Osteocyte (in vitro differentiated cells): ENCODE results near the gene HES3. TPM values are rescaled to one million over a fixed set of nuclear protein-coding genes. Genes with fewer than 3 reads are reported as not detected.

ENCODE experiments used
- DNase-seq: peaks from one replicate; pipeline ENCODE4 v3.0.0; 2021; ENCODE audit warnings: mixed read lengths; ENCODE audit not compliant: unreplicated experiment; ENCODE audit errors: extremely low spot score
- H3K27ac Mint-ChIP-seq: one replicate; pipeline ENCODE4 v1.8.0; 2021; ENCODE audit warnings: mild to moderate bottlenecking, mixed read lengths; ENCODE audit not compliant: unreplicated experiment
- H3K27me3 Mint-ChIP-seq: one replicate; pipeline ENCODE4 v1.8.0; 2021; ENCODE audit warnings: mixed read lengths; ENCODE audit not compliant: unreplicated experiment
- H3K36me3 Mint-ChIP-seq: one replicate; pipeline ENCODE4 v1.8.0; 2021; ENCODE audit warnings: mixed read lengths; ENCODE audit not compliant: unreplicated experiment
- H3K4me1 Mint-ChIP-seq: one replicate; pipeline ENCODE4 v1.8.0; 2021; ENCODE audit warnings: mixed read lengths; ENCODE audit not compliant: unreplicated experiment
- H3K4me3 Mint-ChIP-seq: one replicate; pipeline ENCODE4 v1.8.0; 2021; ENCODE audit warnings: mild to moderate bottlenecking, moderate library complexity, mixed read lengths; ENCODE audit not compliant: unreplicated experiment
- H3K9me3 Mint-ChIP-seq: one replicate; pipeline ENCODE4 v1.8.0; 2021; ENCODE audit warnings: mixed read lengths; ENCODE audit not compliant: unreplicated experiment
- total RNA-seq: library from RNA; stranded (reverse); gene quantifications from 2 replicates; pipeline ENCODE4 v1.2.1, GENCODE V29; 2021
- TF ChIP-seq, protein P1 (sequence below): fragments of 200-600 bp; sonication (generic); IDR thresholded peaks from 2 replicates; pipeline ENCODE4 v1.5.0; 2021; ENCODE audit warnings: antibody characterized with exemption, mild to moderate bottlenecking, moderate library complexity

HES3 gene
- total RNA-seq, 1 donor from 2014 or later = not detected

DNA sequence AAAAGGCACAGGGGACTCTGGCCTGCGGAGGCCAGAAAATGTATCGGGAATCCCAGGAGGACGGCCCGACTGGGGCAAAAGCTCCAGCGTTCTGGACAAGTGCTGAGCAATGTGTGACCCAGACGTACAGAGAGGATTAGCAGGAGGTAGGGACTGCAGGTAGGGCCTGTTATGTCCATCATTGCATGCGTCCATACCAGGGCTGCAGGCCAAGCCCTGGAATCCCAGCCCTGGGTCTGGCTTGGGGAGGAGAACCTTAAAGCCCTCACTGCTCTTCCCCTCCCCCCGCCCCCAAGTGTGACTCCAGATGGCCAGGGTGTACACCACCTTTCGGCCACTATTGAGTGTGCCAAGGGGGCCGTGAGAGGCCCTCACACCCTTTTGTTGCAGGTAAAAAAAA lies 36.1 kb upstream of the HES3 start:
- Mint-ChIP-seq H3K27ac (no peak overlapping the region), H3K36me3 (peaks cover 1% of the 10 kb centered on the region), H3K27me3 (no peaks in the 10 kb centered on the region), H3K4me3 (peak overlapping the region; percentile 35), H3K9me3 (no peaks in the 10 kb centered on the region), H3K4me1 (peaks cover 19% of the 10 kb centered on the region)
- TF ChIP-seq, protein P1, sequence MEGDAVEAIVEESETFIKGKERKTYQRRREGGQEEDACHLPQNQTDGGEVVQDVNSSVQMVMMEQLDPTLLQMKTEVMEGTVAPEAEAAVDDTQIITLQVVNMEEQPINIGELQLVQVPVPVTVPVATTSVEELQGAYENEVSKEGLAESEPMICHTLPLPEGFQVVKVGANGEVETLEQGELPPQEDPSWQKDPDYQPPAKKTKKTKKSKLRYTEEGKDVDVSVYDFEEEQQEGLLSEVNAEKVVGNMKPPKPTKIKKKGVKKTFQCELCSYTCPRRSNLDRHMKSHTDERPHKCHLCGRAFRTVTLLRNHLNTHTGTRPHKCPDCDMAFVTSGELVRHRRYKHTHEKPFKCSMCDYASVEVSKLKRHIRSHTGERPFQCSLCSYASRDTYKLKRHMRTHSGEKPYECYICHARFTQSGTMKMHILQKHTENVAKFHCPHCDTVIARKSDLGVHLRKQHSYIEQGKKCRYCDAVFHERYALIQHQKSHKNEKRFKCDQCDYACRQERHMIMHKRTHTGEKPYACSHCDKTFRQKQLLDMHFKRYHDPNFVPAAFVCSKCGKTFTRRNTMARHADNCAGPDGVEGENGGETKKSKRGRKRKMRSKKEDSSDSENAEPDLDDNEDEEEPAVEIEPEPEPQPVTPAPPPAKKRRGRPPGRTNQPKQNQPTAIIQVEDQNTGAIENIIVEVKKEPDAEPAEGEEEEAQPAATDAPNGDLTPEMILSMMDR = no peak
- no peak for DNase-seq

DNA sequence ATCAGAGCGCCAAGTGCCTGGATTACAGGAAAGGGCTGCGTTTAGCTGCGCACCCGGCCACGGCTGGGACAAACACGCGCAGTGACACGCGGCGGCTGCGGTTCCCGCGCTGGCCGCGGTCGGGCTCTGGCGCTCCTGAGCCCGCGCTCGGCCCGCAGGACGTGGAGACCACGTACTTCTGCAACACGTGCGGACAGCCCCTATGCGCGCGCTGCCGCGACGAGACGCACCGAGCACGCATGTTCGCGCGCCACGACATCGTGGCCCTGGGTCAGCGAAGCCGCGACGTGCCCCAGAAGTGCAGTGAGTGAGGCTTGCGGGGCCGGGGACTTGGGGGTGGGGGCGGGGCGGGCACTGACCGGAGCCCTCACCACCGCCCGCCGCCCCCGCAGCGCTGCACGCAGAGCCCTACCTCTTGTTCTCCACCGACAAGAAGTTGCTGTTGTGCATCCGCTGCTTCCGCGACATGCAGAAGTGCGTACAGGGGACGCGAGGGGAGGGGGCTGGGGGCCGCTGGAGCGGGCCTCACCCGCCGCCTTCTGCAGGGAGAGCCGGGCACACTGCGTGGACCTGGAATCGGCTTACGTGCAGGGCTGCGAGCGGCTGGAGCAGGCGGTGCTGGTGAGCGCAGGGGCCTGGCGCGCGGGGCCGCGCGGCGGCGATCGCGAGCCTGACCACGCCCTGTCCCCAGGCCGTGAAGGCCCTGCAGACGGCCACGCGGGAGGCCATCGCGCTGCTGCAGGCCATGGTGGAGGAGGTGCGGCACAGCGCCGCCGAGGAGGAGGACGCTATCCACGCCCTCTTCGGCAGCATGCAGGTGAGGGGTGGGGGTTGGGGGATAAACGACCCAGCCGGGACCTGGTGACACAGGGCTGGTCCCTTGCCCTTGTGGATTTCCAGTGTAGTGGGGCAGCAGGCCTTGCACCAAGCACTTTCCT lies 35.0 kb upstream of the HES3 start:
- Mint-ChIP-seq H3K4me3 (peak overlapping the region; percentile 65), H3K9me3 (no peaks in the 10 kb centered on the region), H3K4me1 (peaks cover 19% of the 10 kb centered on the region), H3K27ac (no peak overlapping the region), H3K36me3 (peaks cover 5% of the 10 kb centered on the region), H3K27me3 (no peaks in the 10 kb centered on the region)
- TF ChIP-seq, protein P1 = peak; percentile 49
- DNase-seq = no peak

DNA sequence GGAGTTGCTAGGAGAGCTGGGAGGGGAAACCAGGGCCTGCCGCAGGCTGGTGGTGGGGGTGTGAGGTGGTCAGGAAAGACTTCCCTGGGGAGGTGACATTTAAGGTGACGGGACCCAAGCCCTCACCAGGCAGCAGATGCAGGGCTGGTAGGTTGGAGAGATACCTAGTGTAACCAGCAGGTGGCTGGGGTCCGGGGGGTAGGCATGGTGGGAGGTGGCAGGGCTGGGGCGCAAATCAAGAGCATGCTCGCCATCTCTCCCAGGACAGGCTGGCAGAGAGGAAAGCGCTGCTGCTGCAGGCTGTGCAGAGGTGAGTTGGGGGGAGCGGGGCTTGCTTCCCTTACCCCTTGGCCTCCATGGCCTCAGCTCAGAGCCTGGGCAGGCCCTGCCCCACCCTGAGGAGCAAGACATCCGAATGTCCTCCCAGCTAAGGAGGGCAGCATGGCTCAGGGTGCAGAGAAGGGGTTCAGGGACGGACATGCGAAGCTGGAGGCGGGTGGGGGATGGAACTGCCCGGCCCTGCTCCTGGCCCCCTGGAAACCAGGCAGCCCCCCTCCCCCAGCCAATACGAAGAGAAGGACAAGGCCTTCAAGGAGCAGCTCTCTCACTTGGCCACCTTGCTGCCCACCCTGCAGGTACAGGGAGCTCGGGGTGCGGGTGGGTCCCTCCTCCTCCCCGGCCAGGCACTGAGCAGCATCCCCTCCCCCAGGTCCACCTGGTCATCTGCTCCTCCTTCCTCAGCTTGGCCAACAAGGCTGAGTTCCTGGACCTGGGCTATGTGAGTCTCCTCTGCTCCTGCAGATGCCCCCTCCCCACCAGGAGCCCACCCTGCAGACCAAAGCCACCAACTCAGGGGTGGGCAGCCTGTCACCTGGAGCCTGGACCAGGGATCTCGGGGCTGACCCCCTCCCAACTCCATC lies 34.1 kb upstream of the HES3 start:
- Mint-ChIP-seq H3K27ac (no peak overlapping the region), H3K4me3 (peak overlapping the region; percentile 60), H3K36me3 (peaks cover 5% of the 10 kb centered on the region), H3K4me1 (peaks cover 15% of the 10 kb centered on the region), H3K27me3 (no peaks in the 10 kb centered on the region), H3K9me3 (no peaks in the 10 kb centered on the region)
- DNase-seq = no peak
- TF ChIP-seq, protein P1 = no peak

DNA sequence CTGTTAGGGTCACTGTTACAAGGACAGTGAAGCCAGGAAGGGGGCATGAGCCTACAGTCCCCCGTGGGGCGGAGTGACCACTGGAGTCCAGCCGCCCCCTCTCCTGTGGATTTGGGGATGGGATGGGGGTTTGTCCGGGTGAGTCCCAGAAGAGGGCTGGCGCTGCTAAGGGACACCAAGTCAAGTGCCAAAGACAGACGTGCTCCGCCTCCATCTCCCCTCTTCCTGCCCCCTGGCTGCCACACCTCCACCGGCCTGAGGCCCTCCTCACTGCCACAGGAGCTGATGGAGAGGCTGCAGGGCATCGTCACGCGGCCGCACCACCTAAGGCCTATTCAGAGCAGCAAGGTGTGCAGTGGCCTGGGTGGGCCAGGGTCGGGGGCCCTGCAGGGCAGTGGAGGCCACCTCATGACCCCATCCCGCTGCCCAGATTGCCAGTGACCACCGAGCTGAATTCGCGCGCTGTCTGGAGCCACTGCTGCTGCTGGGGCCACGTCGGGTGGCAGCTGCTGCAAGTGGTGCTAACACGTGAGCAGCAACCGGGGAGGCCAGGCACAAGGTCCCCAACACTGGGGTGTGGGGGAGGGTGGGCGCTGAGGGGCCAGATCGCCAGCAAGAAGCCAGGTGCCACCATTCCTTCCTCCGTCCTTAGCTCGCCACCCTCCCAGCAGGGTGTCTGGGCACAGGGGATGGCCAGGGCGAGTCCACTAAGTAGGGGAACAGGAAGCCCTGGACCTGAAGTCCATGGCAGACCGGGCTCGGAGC lies 33.2 kb upstream of the HES3 start:
- TF ChIP-seq, protein P1 = no peak
- Mint-ChIP-seq H3K4me1 (peaks cover 12% of the 10 kb centered on the region), H3K36me3 (peaks cover 9% of the 10 kb centered on the region), H3K4me3 (no peak overlapping the region), H3K27ac (no peak overlapping the region), H3K9me3 (no peaks in the 10 kb centered on the region), H3K27me3 (no peaks in the 10 kb centered on the region)
- no peak for DNase-seq
